ENCODE measurements around the gene NFKBIL1. TPM values are rescaled to one million over a fixed set of nuclear protein-coding genes. Genes with fewer than 3 reads are reported as not detected.
A peak's percentile ranks its signal among the peaks of the same experiment; 100 is the strongest.

Gene NFKBIL1
- total and polyA plus RNA-seq, 9 of the 15 experiments (the other 6 are each of a cell fraction or from before 2014, with no cell fraction given): 0.49 to 33.1 (median 7.6) TPM

- TF ChIP-seq STAT6 (CRISPR knock-in tag; IDR thresholded peaks at IDR 0.05) (no peak), DPF2 (IDR thresholded peaks at IDR 0.05) (0 out of 2 replicates have a peak, but pooled peaks have one; percentile 13), ETV6 (IDR thresholded peaks at IDR 0.05; ENCODE audit: borderline replicate concordance in 1 of 2, low read depth in 2 of 2, low read length in 1 of 2) (no peak), ETV6 (CRISPR knock-in tag; IDR thresholded peaks at IDR 0.05; ENCODE audit: borderline replicate concordance) (no peak), ARID1B (IDR thresholded peaks at IDR 0.05) (no peak), NUFIP1 (IDR thresholded peaks at IDR 0.05; ENCODE audit: partially characterized antibody) (no peak), NFXL1 (CRISPR knock-in tag; IDR thresholded peaks at IDR 0.05) (no peak), VEZF1 (CRISPR knock-in tag; IDR thresholded peaks at IDR 0.05) (no peak), TOE1 (IDR thresholded peaks at IDR 0.05; ENCODE audit: borderline replicate concordance) (no peak), TOE1 (CRISPR knock-in tag; IDR thresholded peaks at IDR 0.05; ENCODE audit: borderline replicate concordance, low read depth) (no peak), ZBTB9 (CRISPR knock-in tag; IDR thresholded peaks at IDR 0.05) (no peak), PHB (CRISPR knock-in tag; IDR thresholded peaks at IDR 0.05) (no peak), ZNF395 (CRISPR knock-in tag; IDR thresholded peaks at IDR 0.05) (no peak), NCOA6 (IDR thresholded peaks at IDR 0.05) (no peak), ZNF512 (tag; IDR thresholded peaks at IDR 0.05) (peak; percentile 49; the same call in 1 of the 2 replicates), HBP1 (CRISPR knock-in tag; IDR thresholded peaks at IDR 0.05) (peak; percentile 79; the same call in 1 of the 2 replicates)
Measured at GRCh38 chr6:31575952-31576685, 28.7 kb downstream of the NFKBIL1 start (continued).
